Peyer's patch (tissue), 4 donors: ENCODE measurements around the gene TNS3. TPM values are rescaled to one million over a fixed set of nuclear protein-coding genes. Genes with fewer than 3 reads are reported as not detected.
"Not testable (repeated sequence)": the region's sequence is repeated elsewhere in the genome, so short reads cannot be mapped to it uniquely, and the experiment has no call there.

Source experiments
- DNase-seq, 3 donors: peaks; one replicate each; pipeline ENCODE4 v3.0.0-alpha.2; 2017 to 2019
- H3K27ac ChIP-seq, 4 donors: fragments of 200-600 bp; sonication (generic); one replicate each; pipeline ENCODE4 v1.5.1; 2016 to 2019
- H3K27me3 ChIP-seq, 2 donors: fragments of 200-600 bp; sonication (generic); one replicate each; pipeline ENCODE4 v1.5.1; 2019
- H3K36me3 ChIP-seq, 3 donors: fragments of 200-600 bp; sonication (generic); one replicate each; pipeline ENCODE4 v1.5.1; 2016 to 2019
- H3K4me1 ChIP-seq, 4 donors: fragments of 200-600 bp; sonication (generic); one replicate each; pipeline ENCODE4 v1.5.1; 2016 to 2019
- H3K4me3 ChIP-seq, 4 donors: fragments of 200-600 bp; sonication (generic); 1 replicate in 3 of 4; 2 replicates in 1 of 4; pipeline ENCODE4 v1.5.1; 2016 to 2019; ENCODE audit warnings: mild to moderate bottlenecking in 1 of 4
- H3K9me3 ChIP-seq, 4 donors: fragments of 200-600 bp; sonication (generic); one replicate each; pipeline ENCODE4 v1.5.1; 2016 to 2019; ENCODE audit warnings: mild to moderate bottlenecking in 1 of 4
- POLR2A ChIP-seq, 2 donors: fragments of 450-650 bp; IDR thresholded peaks; one replicate each; pipeline ENCODE4 v1.5.1; 2017; ENCODE audit warnings: antibody characterized with exemption in 2 of 2, mild to moderate bottlenecking in 2 of 2, moderate library complexity in 2 of 2
- total RNA-seq, 4 donors: library from RNA; depleted of rRNA; stranded (reverse); fragments of >200 nt; gene quantifications; one replicate each; pipeline ENCODE4 v1.1.0, GENCODE V29; 2016
- TF ChIP-seq, protein P1 (sequence below), 6 experiments: fragments of 450-650 bp in 4 of 6; fragments of 200-600 bp in 2 of 6; sonication (generic) in 1 of 6; IDR thresholded peaks; one replicate each; pipeline ENCODE4 v1.5.1; 2017 to 2019; ENCODE audit warnings: antibody characterized with exemption in 6 of 6, mild to moderate bottlenecking in 3 of 6, moderate library complexity in 1 of 6

Gene TNS3
- total RNA-seq, 4 donors from 2014 or later = 79.5 to 157 (median 112) TPM

DNA sequence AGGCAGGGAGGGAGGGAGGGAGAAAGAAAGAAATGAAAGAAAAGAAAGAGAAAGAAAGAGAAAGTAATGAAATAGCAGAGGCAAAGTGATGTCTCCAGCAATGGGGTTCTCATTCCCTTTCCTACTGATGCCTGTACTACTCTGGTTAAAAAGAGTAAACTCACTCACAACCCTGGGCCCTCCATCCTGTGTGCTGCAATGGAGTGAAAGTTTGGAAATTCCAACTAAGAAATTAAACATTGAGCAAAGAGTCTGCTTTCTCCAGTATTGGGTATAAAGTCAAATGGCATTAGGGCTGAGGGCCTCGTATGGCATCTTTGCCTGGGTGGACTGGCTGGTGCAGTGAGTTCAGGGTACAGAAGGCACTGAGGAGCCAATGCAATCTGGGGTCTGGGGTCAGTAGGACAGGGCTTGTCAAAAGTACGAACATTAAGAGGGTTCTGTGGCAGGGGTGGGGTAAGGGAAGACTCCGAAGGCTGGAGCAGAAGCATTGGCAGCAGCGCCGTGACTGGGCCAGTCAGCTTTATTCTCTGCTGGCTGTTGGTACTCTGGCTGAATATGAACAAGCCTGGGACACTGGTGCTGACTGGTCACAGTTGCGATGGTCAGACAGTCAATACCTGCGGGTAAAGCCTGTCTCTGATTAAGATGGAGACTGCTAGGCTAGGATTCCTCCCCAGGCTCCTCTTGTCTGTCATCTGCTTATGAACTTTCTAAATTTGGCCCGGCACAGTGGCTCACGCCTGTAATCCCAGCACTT is 24.1 kb upstream of the TNS3 start:
- Histone ChIP-seq H3K27ac (peak overlapping the region in 2 of 4 donors; percentile 7 to 42), H3K36me3 (no peaks in the 10 kb centered on the region), H3K4me1 (peaks cover 0 to 30% (median 5%) of the 10 kb centered on the region in 4 donors), H3K9me3 (no peaks in the 10 kb centered on the region), H3K4me3 (no peak overlapping the region), H3K27me3 (no peaks in the 10 kb centered on the region)
- DNase-seq = no peak
- no peak for TF ChIP-seq POLR2A (IDR thresholded peaks at IDR 0.05)
- TF ChIP-seq, protein P1, sequence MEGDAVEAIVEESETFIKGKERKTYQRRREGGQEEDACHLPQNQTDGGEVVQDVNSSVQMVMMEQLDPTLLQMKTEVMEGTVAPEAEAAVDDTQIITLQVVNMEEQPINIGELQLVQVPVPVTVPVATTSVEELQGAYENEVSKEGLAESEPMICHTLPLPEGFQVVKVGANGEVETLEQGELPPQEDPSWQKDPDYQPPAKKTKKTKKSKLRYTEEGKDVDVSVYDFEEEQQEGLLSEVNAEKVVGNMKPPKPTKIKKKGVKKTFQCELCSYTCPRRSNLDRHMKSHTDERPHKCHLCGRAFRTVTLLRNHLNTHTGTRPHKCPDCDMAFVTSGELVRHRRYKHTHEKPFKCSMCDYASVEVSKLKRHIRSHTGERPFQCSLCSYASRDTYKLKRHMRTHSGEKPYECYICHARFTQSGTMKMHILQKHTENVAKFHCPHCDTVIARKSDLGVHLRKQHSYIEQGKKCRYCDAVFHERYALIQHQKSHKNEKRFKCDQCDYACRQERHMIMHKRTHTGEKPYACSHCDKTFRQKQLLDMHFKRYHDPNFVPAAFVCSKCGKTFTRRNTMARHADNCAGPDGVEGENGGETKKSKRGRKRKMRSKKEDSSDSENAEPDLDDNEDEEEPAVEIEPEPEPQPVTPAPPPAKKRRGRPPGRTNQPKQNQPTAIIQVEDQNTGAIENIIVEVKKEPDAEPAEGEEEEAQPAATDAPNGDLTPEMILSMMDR (IDR thresholded peaks at IDR 0.05) = no peak

DNA sequence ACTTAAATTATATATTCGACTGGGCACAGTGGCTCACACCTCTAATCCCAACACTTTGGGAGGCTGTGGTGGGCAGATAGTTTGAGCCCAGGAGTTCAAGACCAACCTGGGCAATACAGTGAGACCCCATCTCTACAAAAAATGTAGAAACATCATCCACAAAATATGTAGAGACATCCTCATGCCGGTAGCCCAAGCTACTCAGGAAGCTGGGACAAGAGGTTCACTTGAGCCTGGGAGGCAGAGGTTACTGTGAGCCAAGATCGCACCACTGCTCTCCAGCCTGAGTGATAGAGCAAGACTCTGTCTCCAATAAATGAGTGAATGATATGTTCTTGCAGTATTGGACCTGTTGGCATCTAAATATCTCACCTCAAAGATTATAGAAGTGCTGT is 22.6 kb upstream of the TNS3 start:
- Histone ChIP-seq H3K9me3 (no peaks in the 10 kb centered on the region), H3K27me3 (no peaks in the 10 kb centered on the region), H3K4me1 (peaks cover 0 to 28% (median 8%) of the 10 kb centered on the region in 4 donors)

DNA sequence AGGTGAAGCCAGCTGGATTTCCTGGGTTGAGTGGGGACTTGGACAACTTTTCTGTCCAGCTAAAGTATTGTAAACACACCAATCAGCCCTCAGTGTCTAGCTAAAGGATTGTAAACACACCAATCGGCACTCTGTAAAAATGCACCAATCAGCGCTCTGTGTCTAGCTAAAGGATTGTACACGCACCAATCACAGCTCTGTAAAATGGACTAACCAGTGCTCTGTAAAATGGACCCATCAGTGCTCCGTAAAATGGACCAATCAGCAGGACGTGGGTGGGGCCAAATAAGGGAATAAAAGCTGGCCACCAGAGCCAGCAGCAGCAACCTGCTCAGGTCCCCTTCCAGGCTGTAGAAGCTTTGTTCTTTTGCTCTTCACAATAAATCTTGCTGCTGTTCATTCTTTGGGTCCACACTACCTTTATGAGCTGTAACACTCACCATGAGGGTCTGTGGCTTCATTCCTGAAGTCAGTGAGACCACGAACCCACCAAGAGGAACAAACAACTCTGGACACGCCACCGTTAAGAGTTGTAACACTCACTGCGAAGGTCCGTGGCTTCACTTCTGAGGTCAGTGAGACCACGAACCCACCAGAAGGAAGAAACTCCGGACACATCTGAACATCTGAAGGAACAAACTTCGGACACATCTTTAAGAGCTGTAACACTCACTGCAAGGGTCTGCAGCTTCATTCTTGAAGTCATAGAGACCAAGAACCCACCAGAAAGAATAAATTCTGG is 21.8 kb upstream of the TNS3 start:
- peak overlapping the region in 1 of 4 donors; percentile 5 for H3K27ac ChIP-seq
- H3K9me3 ChIP-seq, H3K27me3 ChIP-seq, H3K4me3 ChIP-seq, H3K36me3 ChIP-seq, DNase-seq: not testable (repeated sequence)
- H3K4me1 ChIP-seq = peaks cover 0 to 28% (median 8%) of the 10 kb centered on the region in 4 donors

More for the DNA sequence above, 22.6 kb upstream of the TNS3 start:
- TF ChIP-seq, protein P1 (IDR thresholded peaks at IDR 0.05) = no peak
- no peak for TF ChIP-seq POLR2A (IDR thresholded peaks at IDR 0.05)
- H3K4me3 ChIP-seq = no peak overlapping the region
- H3K27ac ChIP-seq = peak overlapping the region in 2 of 4 donors; percentile 2 to 53
- no peak for DNase-seq
- H3K36me3 ChIP-seq = no peaks in the 10 kb centered on the region

DNA sequence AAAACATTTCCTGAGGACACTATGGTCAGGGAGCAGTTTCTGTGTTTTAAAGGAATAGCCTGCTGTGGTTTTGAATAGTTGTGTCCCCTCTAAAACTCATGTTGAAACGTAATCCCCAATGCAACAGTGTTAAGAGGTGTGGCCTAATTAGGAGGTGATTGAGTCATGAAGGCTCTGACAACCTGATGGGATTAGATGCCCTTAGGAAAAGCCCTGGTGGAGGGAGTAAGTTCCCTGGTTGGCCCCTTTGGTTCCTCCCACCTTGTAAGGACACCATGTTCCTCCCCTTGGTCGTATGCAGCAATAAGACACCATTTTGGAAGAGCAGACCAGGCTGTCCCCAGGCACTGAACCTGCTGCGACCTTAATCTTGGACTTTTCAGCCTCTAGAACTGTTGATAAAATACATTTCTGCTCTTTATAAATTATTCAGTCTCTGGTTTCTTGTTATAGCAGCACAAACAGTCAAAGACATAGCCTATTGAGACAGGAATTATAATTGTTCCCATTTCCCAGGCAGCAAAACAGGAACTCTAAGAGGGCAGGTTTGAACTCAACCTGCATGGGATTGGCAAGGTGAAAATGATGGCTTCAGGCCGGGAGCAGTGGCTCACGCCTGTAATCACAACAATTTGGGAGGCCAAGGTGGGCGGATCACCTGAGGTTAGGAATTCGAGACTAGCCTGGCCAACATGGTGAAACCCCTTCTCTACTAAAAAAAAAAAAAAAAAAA is 20.5 kb upstream of the TNS3 start:
- peaks cover 0 to 10% (median 2%) of the 10 kb centered on the region in 4 donors for H3K9me3 ChIP-seq
- H3K4me3 ChIP-seq = no peak overlapping the region
- no peaks in the 10 kb centered on the region for H3K27me3 ChIP-seq
- TF ChIP-seq POLR2A (IDR thresholded peaks at IDR 0.05) = no peak
- TF ChIP-seq, protein P1 (IDR thresholded peaks at IDR 0.05) = no peak
- DNase-seq = no peak
- peaks cover 0 to 28% (median 8%) of the 10 kb centered on the region in 4 donors for H3K4me1 ChIP-seq
- no peaks in the 10 kb centered on the region for H3K36me3 ChIP-seq
- H3K27ac ChIP-seq = peak overlapping the region in 1 of 4 donors; percentile 74

DNA sequence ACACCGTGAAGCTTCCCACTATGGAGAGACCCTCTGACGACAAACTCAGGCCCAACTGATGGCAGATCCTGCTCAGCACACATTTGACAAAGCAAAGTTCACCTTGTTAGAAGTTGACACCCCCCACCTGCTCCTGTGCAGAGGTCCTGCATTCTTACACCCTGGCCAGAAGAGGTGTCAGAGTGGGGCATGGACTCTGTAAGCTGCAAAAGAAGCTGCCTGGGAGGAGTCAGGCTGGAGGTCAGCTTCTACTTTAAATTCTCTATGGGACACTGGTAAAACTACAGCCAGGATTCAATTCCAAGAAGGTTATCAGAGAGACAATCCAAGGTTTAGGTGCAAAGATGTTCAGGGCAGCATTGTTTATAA is 20.0 kb upstream of the TNS3 start:
- DNase-seq = no peak
- Histone ChIP-seq H3K4me1 (peaks cover 0 to 28% (median 8%) of the 10 kb centered on the region in 4 donors), H3K27ac (peak overlapping the region in 1 of 4 donors; percentile 74), H3K36me3 (no peaks in the 10 kb centered on the region), H3K27me3 (no peaks in the 10 kb centered on the region), H3K9me3 (peaks cover 0 to 16% (median 4%) of the 10 kb centered on the region in 4 donors), H3K4me3 (no peak overlapping the region)
- TF ChIP-seq, protein P1 (IDR thresholded peaks at IDR 0.05) = no peak
- TF ChIP-seq POLR2A (IDR thresholded peaks at IDR 0.05) = no peak
